GM23338 (cell line): Measurements from ENCODE around the gene RMND5A. TPM values are rescaled to one million over a fixed set of nuclear protein-coding genes. Genes with fewer than 3 reads are reported as not detected.

Experiments used
- ATAC-seq: fragments of 200-7000 bp; cut with Tn5 transposase; 3 replicates; pipeline ENCODE4 v1.9.1; 2020
- DNase-seq: peaks from one replicate; pipeline ENCODE4 v3.0.0-alpha.2; 2015; ENCODE audit warnings: low spot score
- H2AFZ ChIP-seq: fragments of 200-600 bp; sonication (generic); 2 replicates; pipeline ENCODE4 v1.8.0; 2016; ENCODE audit warnings: antibody characterized with exemption, mild to moderate bottlenecking, moderate library complexity
- H3F3A ChIP-seq: fragments of 200-600 bp; sonication (generic); replicated peaks from 2 replicates; pipeline ENCODE4 v1.8.0; 2017; ENCODE audit warnings: antibody characterized with exemption, mixed run types, low read depth
- H3K27ac ChIP-seq: fragments of 200-600 bp; sonication (generic); 2 replicates; pipeline ENCODE4 v1.6.1; 2016; ENCODE audit warnings: low read depth
- H3K27me3 ChIP-seq: fragments of 200-600 bp; sonication (generic); 2 replicates; pipeline ENCODE4 v1.8.0; 2016; ENCODE audit warnings: mild to moderate bottlenecking, mixed run types, moderate library complexity; ENCODE audit not compliant: insufficient read depth
- H3K36me3 ChIP-seq: fragments of 200-600 bp; sonication (generic); 2 replicates; pipeline ENCODE4 v1.8.0; 2016; ENCODE audit warnings: mild to moderate bottlenecking; ENCODE audit not compliant: insufficient read depth
- H3K4me1 ChIP-seq: fragments of 200-600 bp; sonication (generic); 2 replicates; pipeline ENCODE4 v1.8.0; 2016; ENCODE audit warnings: mild to moderate bottlenecking, moderate library complexity; ENCODE audit not compliant: insufficient read depth
- H3K4me2 ChIP-seq: fragments of 200-600 bp; sonication (generic); 2 replicates; pipeline ENCODE4 v1.7.1; 2017; ENCODE audit warnings: mixed run types
- H3K4me3 ChIP-seq: fragments of 200-600 bp; sonication (generic); 2 replicates; pipeline ENCODE4 v1.6.1; 2016; ENCODE audit warnings: mixed run types
- H3K79me2 ChIP-seq: fragments of 200-600 bp; sonication (generic); replicated peaks from 2 replicates; pipeline ENCODE4 v1.8.0; 2017; ENCODE audit warnings: mild to moderate bottlenecking; ENCODE audit not compliant: insufficient read depth
- H3K9me2 ChIP-seq: fragments of 200-600 bp; sonication (generic); 2 replicates; pipeline ENCODE4 v1.8.0; 2017; ENCODE audit not compliant: insufficient read depth
- H4K20me1 ChIP-seq: fragments of 200-600 bp; sonication (generic); replicated peaks from 2 replicates; pipeline ENCODE4 v1.8.0; 2017; ENCODE audit warnings: mild to moderate bottlenecking; ENCODE audit not compliant: insufficient read depth
- H3K27ac Mint-ChIP-seq: 2 replicates; pipeline ENCODE4 v1.8.0; 2020; ENCODE audit warnings: inconsistent platforms, mild to moderate bottlenecking, moderate library complexity, mixed read lengths
- H3K27me3 Mint-ChIP-seq: 3 replicates; pipeline ENCODE4 v1.8.0; 2022; ENCODE audit warnings: low read depth, mild to moderate bottlenecking, moderate library complexity, mixed read lengths, inconsistent platforms; ENCODE audit not compliant: insufficient read depth, poor library complexity
- H3K36me3 Mint-ChIP-seq: 3 replicates; pipeline ENCODE4 v1.8.0; 2021; ENCODE audit warnings: low read depth, mild to moderate bottlenecking, inconsistent platforms, moderate library complexity, mixed read lengths
- H3K4me1 Mint-ChIP-seq: 3 replicates; pipeline ENCODE4 v1.8.0; 2020; ENCODE audit warnings: mild to moderate bottlenecking, inconsistent platforms, mixed read lengths
- H3K4me3 Mint-ChIP-seq: 3 replicates; pipeline ENCODE4 v1.8.0; 2021; ENCODE audit warnings: moderate library complexity, mild to moderate bottlenecking, inconsistent platforms, mixed read lengths
- H3K9me3 Mint-ChIP-seq: 3 replicates; pipeline ENCODE4 v1.8.0; 2020; ENCODE audit warnings: moderate library complexity, mild to moderate bottlenecking, inconsistent platforms, mixed read lengths
- CREB1 ChIP-seq: fragments of 250-450 bp; sonication (Bioruptor Pico); IDR thresholded peaks from 2 replicates; pipeline ENCODE4 v1.5.0; 2020; ENCODE audit warnings: low read depth, mild to moderate bottlenecking, moderate library complexity
- ETS1 ChIP-seq: IDR thresholded peaks from 2 replicates; pipeline ENCODE4 v1.6.1; 2016; ENCODE audit warnings: antibody characterized with exemption
- EZH2 ChIP-seq: fragments of 200-600 bp; sonication (generic); IDR thresholded peaks from one replicate; pipeline ENCODE4 v1.8.0; 2017; ENCODE audit warnings: antibody characterized with exemption, mild to moderate bottlenecking, low read depth; ENCODE audit not compliant: unreplicated experiment
- EZH2phosphoT487 ChIP-seq: fragments of 200-600 bp; sonication (generic); IDR thresholded peaks from one replicate; pipeline ENCODE4 v1.8.1; 2018; ENCODE audit warnings: antibody characterized with exemption; ENCODE audit not compliant: unreplicated experiment
- JUNB ChIP-seq: IDR thresholded peaks from one replicate; pipeline ENCODE4 v1.6.1; 2016; ENCODE audit warnings: antibody characterized with exemption; ENCODE audit not compliant: unreplicated experiment
- NANOG ChIP-seq: IDR thresholded peaks from 2 replicates; pipeline ENCODE4 v1.6.1; 2016; ENCODE audit warnings: antibody characterized with exemption, borderline replicate concordance
- POLR2AphosphoS5 ChIP-seq: IDR thresholded peaks from 2 replicates; pipeline ENCODE4 v1.6.1; 2016; ENCODE audit warnings: antibody characterized with exemption, low read depth
- STAT1 ChIP-seq: IDR thresholded peaks from one replicate; pipeline ENCODE4 v1.6.1; 2016; ENCODE audit warnings: antibody characterized with exemption; ENCODE audit not compliant: unreplicated experiment
- ZNF114 ChIP-seq: fragments of 250-450 bp; sonication (Bioruptor Pico); IDR thresholded peaks from 2 replicates; pipeline ENCODE4 v1.5.0; 2020; ENCODE audit warnings: mild to moderate bottlenecking, moderate library complexity
- ZNF331 ChIP-seq: fragments of 250-450 bp; sonication (Bioruptor Pico); IDR thresholded peaks from 2 replicates; pipeline ENCODE4 v1.5.0; 2020; ENCODE audit warnings: low read depth, mild to moderate bottlenecking, moderate library complexity
- ZNF462 ChIP-seq: fragments of 250-450 bp; sonication (Bioruptor Pico); IDR thresholded peaks from 2 replicates; pipeline ENCODE4 v1.5.0; 2020; ENCODE audit warnings: mild to moderate bottlenecking, moderate library complexity
- polyA plus RNA-seq: library from polyadenylated mRNA; unstranded; fragments of >200 nt; fragmentation: Nextera tagmentation; extraction: Ambion mirVana; gene quantifications from 2 replicates; pipeline ENCODE4 v1.2.1, GENCODE V29; 2016
- total RNA-seq: library from RNA; depleted of rRNA; stranded (reverse); fragments of >200 nt; shearing (Covaris generic); gene quantifications from 2 replicates; pipeline ENCODE4 v1.2.3, GENCODE V29; 2014
- TF ChIP-seq, protein P1 (sequence below), 2 experiments: fragments of 200-600 bp in 1 of 2; sonication (generic) in 1 of 2; conservative IDR thresholded peaks; 2 replicates each; pipeline versions ENCODE4 v1.5.1 to v1.6.1; 2016 to 2017; ENCODE audit warnings: antibody characterized with exemption in 2 of 2, low read depth in 2 of 2, mild to moderate bottlenecking in 2 of 2, moderate library complexity in 1 of 2
- TF ChIP-seq, protein P2 (sequence below): IDR thresholded peaks from one replicate; pipeline ENCODE4 v1.6.1; 2018; ENCODE audit warnings: antibody characterized with exemption; ENCODE audit not compliant: unreplicated experiment

Gene RMND5A
- total and polyA plus RNA-seq, 2 experiments from 2014 or later: 24.0 to 87.9 TPM

DNA sequence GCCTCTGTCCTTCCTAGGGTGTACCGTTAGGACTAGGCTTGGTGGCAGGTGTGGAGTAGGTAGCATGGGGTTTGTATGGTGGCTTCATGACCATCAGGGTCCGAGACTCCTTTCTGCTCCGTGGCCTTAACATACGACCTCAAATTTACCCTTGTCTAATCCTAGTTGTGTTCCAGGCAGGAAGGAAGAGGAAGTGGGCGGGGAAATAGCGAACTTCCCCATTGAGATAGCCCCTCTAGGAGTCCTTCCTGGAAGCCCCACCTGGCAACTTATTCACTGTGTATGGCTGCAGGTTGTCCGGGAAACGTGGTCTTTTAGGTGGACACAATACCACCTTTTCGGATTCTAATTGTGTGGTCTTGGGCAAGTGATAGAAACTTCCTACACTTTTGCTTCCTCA, 61.3 kb downstream of the RMND5A start:
- Mint-ChIP-seq H3K4me3 (no peak overlapping the region), H3K9me3 (no peaks in the 10 kb centered on the region), H3K27me3 (no peaks in the 10 kb centered on the region), H3K36me3 (no peaks in the 10 kb centered on the region), H3K27ac (no peak overlapping the region), H3K4me1 (no peaks in the 10 kb centered on the region)
- no peaks in the 10 kb centered on the region for H3K79me2 ChIP-seq
- no peak overlapping the region for H3K27ac ChIP-seq
- H3K36me3 ChIP-seq: no peaks in the 10 kb centered on the region
- no peak overlapping the region for H3K4me2 ChIP-seq
- H3F3A ChIP-seq: no peaks in the 10 kb centered on the region
- ATAC-seq (no peak), DNase-seq (no peak)
- H2AFZ ChIP-seq: no peak overlapping the region
- no peaks in the 10 kb centered on the region for H4K20me1 ChIP-seq
- TF ChIP-seq EZH2phosphoT487 (no peak), CREB1 (CRISPR knock-in tag) (no peak), ZNF462 (CRISPR knock-in tag) (no peak), ETS1 (no peak), JUNB (no peak), ZNF114 (CRISPR knock-in tag) (no peak), EZH2 (no peak), POLR2AphosphoS5 (no peak), NANOG (no peak), ZNF331 (no peak), STAT1 (no peak)
- TF ChIP-seq, protein P1, sequence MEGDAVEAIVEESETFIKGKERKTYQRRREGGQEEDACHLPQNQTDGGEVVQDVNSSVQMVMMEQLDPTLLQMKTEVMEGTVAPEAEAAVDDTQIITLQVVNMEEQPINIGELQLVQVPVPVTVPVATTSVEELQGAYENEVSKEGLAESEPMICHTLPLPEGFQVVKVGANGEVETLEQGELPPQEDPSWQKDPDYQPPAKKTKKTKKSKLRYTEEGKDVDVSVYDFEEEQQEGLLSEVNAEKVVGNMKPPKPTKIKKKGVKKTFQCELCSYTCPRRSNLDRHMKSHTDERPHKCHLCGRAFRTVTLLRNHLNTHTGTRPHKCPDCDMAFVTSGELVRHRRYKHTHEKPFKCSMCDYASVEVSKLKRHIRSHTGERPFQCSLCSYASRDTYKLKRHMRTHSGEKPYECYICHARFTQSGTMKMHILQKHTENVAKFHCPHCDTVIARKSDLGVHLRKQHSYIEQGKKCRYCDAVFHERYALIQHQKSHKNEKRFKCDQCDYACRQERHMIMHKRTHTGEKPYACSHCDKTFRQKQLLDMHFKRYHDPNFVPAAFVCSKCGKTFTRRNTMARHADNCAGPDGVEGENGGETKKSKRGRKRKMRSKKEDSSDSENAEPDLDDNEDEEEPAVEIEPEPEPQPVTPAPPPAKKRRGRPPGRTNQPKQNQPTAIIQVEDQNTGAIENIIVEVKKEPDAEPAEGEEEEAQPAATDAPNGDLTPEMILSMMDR (conservative IDR thresholded peaks at IDR 0.05; ENCODE audit: low read depth in 2 of 2): no peak
- TF ChIP-seq, protein P2, sequence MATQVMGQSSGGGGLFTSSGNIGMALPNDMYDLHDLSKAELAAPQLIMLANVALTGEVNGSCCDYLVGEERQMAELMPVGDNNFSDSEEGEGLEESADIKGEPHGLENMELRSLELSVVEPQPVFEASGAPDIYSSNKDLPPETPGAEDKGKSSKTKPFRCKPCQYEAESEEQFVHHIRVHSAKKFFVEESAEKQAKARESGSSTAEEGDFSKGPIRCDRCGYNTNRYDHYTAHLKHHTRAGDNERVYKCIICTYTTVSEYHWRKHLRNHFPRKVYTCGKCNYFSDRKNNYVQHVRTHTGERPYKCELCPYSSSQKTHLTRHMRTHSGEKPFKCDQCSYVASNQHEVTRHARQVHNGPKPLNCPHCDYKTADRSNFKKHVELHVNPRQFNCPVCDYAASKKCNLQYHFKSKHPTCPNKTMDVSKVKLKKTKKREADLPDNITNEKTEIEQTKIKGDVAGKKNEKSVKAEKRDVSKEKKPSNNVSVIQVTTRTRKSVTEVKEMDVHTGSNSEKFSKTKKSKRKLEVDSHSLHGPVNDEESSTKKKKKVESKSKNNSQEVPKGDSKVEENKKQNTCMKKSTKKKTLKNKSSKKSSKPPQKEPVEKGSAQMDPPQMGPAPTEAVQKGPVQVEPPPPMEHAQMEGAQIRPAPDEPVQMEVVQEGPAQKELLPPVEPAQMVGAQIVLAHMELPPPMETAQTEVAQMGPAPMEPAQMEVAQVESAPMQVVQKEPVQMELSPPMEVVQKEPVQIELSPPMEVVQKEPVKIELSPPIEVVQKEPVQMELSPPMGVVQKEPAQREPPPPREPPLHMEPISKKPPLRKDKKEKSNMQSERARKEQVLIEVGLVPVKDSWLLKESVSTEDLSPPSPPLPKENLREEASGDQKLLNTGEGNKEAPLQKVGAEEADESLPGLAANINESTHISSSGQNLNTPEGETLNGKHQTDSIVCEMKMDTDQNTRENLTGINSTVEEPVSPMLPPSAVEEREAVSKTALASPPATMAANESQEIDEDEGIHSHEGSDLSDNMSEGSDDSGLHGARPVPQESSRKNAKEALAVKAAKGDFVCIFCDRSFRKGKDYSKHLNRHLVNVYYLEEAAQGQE: no peak
- H3K4me1 ChIP-seq: no peaks in the 10 kb centered on the region
- no peaks in the 10 kb centered on the region for H3K9me2 ChIP-seq
- H3K27me3 ChIP-seq: 0 out of 2 replicates have a peak, but pooled peaks cover 1% of the 10 kb centered on the region
- no peak overlapping the region for H3K4me3 ChIP-seq
